IPS DF 4.7 (cell line): ENCODE data around the gene ATP6V1A.
A peak's percentile ranks its signal among the peaks of the same experiment; 100 is the strongest.

Experiments used
- DNase-seq: peaks from one replicate; pipeline ENCODE4 v3.0.0-alpha.2; 2013; ENCODE audit warnings: low spot score; ENCODE audit errors: extremely low read depth

ATP6V1A gene

GRCh38 chr3:113746548-113747282 is at the start of gene ATP6V1A:
Gene ATP6V1A (plus strand): TSS chr3:113747035. CDS start chr3:113778754, 31,719 bp downstream.
- DNase-seq: peak; percentile 83

GRCh38 chr3:113697500-113698090 is 49.2 kb upstream of the ATP6V1A start:
- no peak for DNase-seq

GRCh38 chr3:113698213-113698742 is 48.6 kb upstream of the ATP6V1A start:
- no peak for DNase-seq

- DNase-seq: no peak
Observed at GRCh38 chr3:113698956-113699355, 47.9 kb upstream of the ATP6V1A start.

- no peak for DNase-seq
Observed at GRCh38 chr3:113707835-113708234, 39.0 kb upstream of the ATP6V1A start.

GRCh38 chr3:113712129-113712528 is 34.7 kb upstream of the ATP6V1A start:
- DNase-seq: no peak

- DNase-seq: no peak
Observed at GRCh38 chr3:113714702-113715101, 32.1 kb upstream of the ATP6V1A start.

GRCh38 chr3:113717308-113717707 is 29.5 kb upstream of the ATP6V1A start:
- no peak for DNase-seq

GRCh38 chr3:113717818-113718217 is 29.0 kb upstream of the ATP6V1A start:
- DNase-seq: no peak

GRCh38 chr3:113719294-113719693 is 27.5 kb upstream of the ATP6V1A start:
- DNase-seq: no peak

- DNase-seq: no peak
Observed at GRCh38 chr3:113719758-113720157, 27.1 kb upstream of the ATP6V1A start.

GRCh38 chr3:113721636-113722035 is 25.2 kb upstream of the ATP6V1A start:
- DNase-seq: no peak

GRCh38 chr3:113728661-113729060 is 18.2 kb upstream of the ATP6V1A start:
- DNase-seq: no peak

- DNase-seq: no peak
Observed at GRCh38 chr3:113730550-113730949, 16.3 kb upstream of the ATP6V1A start.

- DNase-seq: no peak
Observed at GRCh38 chr3:113731694-113732093, 15.1 kb upstream of the ATP6V1A start.

- no peak for DNase-seq
Observed at GRCh38 chr3:113736548-113737089, 10.2 kb upstream of the ATP6V1A start.

GRCh38 chr3:113741086-113741485 is 5.7 kb upstream of the ATP6V1A start:
- DNase-seq: no peak

- no peak for DNase-seq
Observed at GRCh38 chr3:113741620-113742019, 5.2 kb upstream of the ATP6V1A start.

- no peak for DNase-seq
Observed at GRCh38 chr3:113743006-113743630, 3.7 kb upstream of the ATP6V1A start.

- no peak for DNase-seq
Observed at GRCh38 chr3:113744941-113745755, 1.7 kb upstream of the ATP6V1A start.
